ACHN (cell line): ENCODE measurements around the gene KBTBD3.
"Not testable (repeated sequence)": the region's sequence is repeated elsewhere in the genome, so short reads cannot be mapped to it uniquely, and the experiment has no call there.

ENCODE experiments used
- DNase-seq: peaks from one replicate; pipeline ENCODE4 v3.0.0-alpha.2; 2015
- in situ Hi-C: cut with HindIII; loops from 2 replicates; pipeline ENCODE4 v1.10.0; 2017; ENCODE audit warnings: low sequenced_read_pairs, low pct_ligation_motif_present, low pct_unique_long_range_greater_than_20kb

The KBTBD3 gene

GRCh38 chr11:106063009-106063408 is 14.1 kb downstream of the KBTBD3 start:
- no peak for DNase-seq
- in situ Hi-C loops = no loop called here

- no peak for DNase-seq
- in situ Hi-C loops = no loop called here
Measured at GRCh38 chr11:106061954-106062949, 14.9 kb downstream of the KBTBD3 start.

- no peak for DNase-seq
- in situ Hi-C loops = no loop called here
Measured at GRCh38 chr11:106061249-106061784, 15.8 kb downstream of the KBTBD3 start.

GRCh38 chr11:106059617-106060016 is 17.5 kb downstream of the KBTBD3 start:
- no peak for DNase-seq
- in situ Hi-C loops = no loop called here

- in situ Hi-C loops, DNase-seq: not testable (repeated sequence)
Measured at GRCh38 chr11:106058377-106058776, 18.8 kb downstream of the KBTBD3 start.

GRCh38 chr11:106051103-106051502 is 26.0 kb downstream of the KBTBD3 start:
- no peak for DNase-seq
- in situ Hi-C loops = no loop called here

- in situ Hi-C loops = no loop called here
- no peak for DNase-seq
Measured at GRCh38 chr11:106049727-106050476, 27.2 kb downstream of the KBTBD3 start.

- in situ Hi-C loops = no loop called here
- DNase-seq = peak; percentile 48
Measured at GRCh38 chr11:106047631-106048030, 29.5 kb downstream of the KBTBD3 start.

GRCh38 chr11:106043540-106043939 is 33.6 kb downstream of the KBTBD3 start:
- DNase-seq = no peak
- in situ Hi-C loops = no loop called here

GRCh38 chr11:106032861-106033260 is 44.3 kb downstream of the KBTBD3 start:
- DNase-seq = no peak
- in situ Hi-C loops = no loop called here

- in situ Hi-C loops = no loop called here
- no peak for DNase-seq
Measured at GRCh38 chr11:106031936-106032335, 45.2 kb downstream of the KBTBD3 start.

- DNase-seq = no peak
- in situ Hi-C loops = no loop called here
Measured at GRCh38 chr11:106031202-106031810, 45.8 kb downstream of the KBTBD3 start.

- DNase-seq = no peak
- in situ Hi-C loops = no loop called here
Measured at GRCh38 chr11:106030609-106031008, 46.5 kb downstream of the KBTBD3 start.

- in situ Hi-C loops = no loop called here
- no peak for DNase-seq
Measured at GRCh38 chr11:106022795-106023275, 54.3 kb downstream of the KBTBD3 start.

- peak; percentile 98 for DNase-seq
- in situ Hi-C loops = no loop called here
Measured at GRCh38 chr11:106021967-106022794, 55.0 kb downstream of the KBTBD3 start, which contains the start of gene MSANTD4. Gene MSANTD4, minus strand, starts transcription at chr11:106022240. Its CDS starts 11,323 bp downstream, at chr11:106010917.

GRCh38 chr11:106021181-106021966 is 55.8 kb downstream of the KBTBD3 start:
- DNase-seq = peak; percentile 13
- in situ Hi-C loops = no loop called here

GRCh38 chr11:106017093-106017492 is 60.1 kb downstream of the KBTBD3 start:
- in situ Hi-C loops = no loop called here
- no peak for DNase-seq
